Glutamatergic neuron (in vitro differentiated cells): ENCODE results near the gene RPL28. TPM values are rescaled to one million over a fixed set of nuclear protein-coding genes. Genes with fewer than 3 reads are reported as not detected.
"Not testable (repeated sequence)": the region's sequence is repeated elsewhere in the genome, so short reads cannot be mapped to it uniquely, and the experiment has no call there.

ENCODE experiments used
- DNase-seq: peaks from one replicate; pipeline ENCODE4 v3.0.0; 2022
- H3K27ac Mint-ChIP-seq: one replicate; pipeline ENCODE4 v1.8.0; 2020; ENCODE audit warnings: mild to moderate bottlenecking, mixed read lengths, inconsistent platforms; ENCODE audit not compliant: unreplicated experiment
- H3K27me3 Mint-ChIP-seq: one replicate; pipeline ENCODE4 v1.8.0; 2020; ENCODE audit warnings: mild to moderate bottlenecking, moderate library complexity, mixed read lengths, inconsistent platforms; ENCODE audit not compliant: unreplicated experiment
- H3K36me3 Mint-ChIP-seq: one replicate; pipeline ENCODE4 v1.8.0; 2020; ENCODE audit warnings: mild to moderate bottlenecking, mixed read lengths, inconsistent platforms; ENCODE audit not compliant: unreplicated experiment
- H3K4me1 Mint-ChIP-seq: one replicate; pipeline ENCODE4 v1.8.0; 2020; ENCODE audit warnings: mild to moderate bottlenecking, low read depth, mixed read lengths, inconsistent platforms; ENCODE audit not compliant: unreplicated experiment
- H3K4me3 Mint-ChIP-seq: one replicate; pipeline ENCODE4 v1.8.0; 2020; ENCODE audit warnings: mild to moderate bottlenecking, mixed read lengths, inconsistent platforms; ENCODE audit not compliant: unreplicated experiment
- H3K9me3 Mint-ChIP-seq: one replicate; pipeline ENCODE4 v1.8.0; 2020; ENCODE audit warnings: mild to moderate bottlenecking, moderate library complexity, mixed read lengths, inconsistent platforms; ENCODE audit not compliant: unreplicated experiment
- total RNA-seq: library from RNA; stranded (reverse); fragmentation: NEBNext Ultra II Directional; extraction: Animal tissue kit (Norgen Biotek cat#: 25700); gene quantifications from one replicate; pipeline ENCODE4 v1.2.1, GENCODE V29; 2021; ENCODE audit not compliant: unreplicated experiment
- TF ChIP-seq, protein P1 (sequence below): fragments of 200-600 bp; sonication (generic); IDR thresholded peaks from one replicate; pipeline ENCODE4 v1.5.0; 2021; ENCODE audit not compliant: partially characterized antibody, unreplicated experiment

The RPL28 gene
- total RNA-seq, 1 donor from 2014 or later = 1,087 TPM

DNA sequence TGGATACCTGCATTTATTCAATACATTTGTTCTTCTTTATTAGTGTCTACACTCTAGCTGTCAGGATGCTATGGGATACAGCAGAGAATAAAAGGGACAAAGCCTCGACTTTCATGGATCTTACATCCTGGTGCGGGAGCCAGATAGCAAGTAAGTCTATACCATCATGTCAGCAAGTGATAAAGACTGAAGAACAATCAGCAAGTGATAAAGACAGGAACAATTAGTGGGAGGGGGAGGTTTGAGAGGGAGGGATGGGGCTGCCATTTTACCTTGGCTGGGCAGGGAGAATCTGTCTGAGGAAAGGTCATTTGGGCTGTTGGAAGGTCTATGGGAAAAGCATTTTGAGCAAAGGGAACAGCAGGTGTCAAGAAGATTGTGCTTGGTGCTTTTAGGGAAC, 24.4 kb downstream of the RPL28 start:
- no peak overlapping the region for H3K4me3 Mint-ChIP-seq
- peaks cover 13% of the 10 kb centered on the region for H3K4me1 Mint-ChIP-seq
- no peak for DNase-seq
- peaks cover 24% of the 10 kb centered on the region for H3K27me3 Mint-ChIP-seq
- no peak overlapping the region for H3K27ac Mint-ChIP-seq
- TF ChIP-seq, protein P1, sequence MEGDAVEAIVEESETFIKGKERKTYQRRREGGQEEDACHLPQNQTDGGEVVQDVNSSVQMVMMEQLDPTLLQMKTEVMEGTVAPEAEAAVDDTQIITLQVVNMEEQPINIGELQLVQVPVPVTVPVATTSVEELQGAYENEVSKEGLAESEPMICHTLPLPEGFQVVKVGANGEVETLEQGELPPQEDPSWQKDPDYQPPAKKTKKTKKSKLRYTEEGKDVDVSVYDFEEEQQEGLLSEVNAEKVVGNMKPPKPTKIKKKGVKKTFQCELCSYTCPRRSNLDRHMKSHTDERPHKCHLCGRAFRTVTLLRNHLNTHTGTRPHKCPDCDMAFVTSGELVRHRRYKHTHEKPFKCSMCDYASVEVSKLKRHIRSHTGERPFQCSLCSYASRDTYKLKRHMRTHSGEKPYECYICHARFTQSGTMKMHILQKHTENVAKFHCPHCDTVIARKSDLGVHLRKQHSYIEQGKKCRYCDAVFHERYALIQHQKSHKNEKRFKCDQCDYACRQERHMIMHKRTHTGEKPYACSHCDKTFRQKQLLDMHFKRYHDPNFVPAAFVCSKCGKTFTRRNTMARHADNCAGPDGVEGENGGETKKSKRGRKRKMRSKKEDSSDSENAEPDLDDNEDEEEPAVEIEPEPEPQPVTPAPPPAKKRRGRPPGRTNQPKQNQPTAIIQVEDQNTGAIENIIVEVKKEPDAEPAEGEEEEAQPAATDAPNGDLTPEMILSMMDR = no peak
- H3K36me3 Mint-ChIP-seq = peaks cover 12% of the 10 kb centered on the region
- peaks cover 26% of the 10 kb centered on the region for H3K9me3 Mint-ChIP-seq

DNA sequence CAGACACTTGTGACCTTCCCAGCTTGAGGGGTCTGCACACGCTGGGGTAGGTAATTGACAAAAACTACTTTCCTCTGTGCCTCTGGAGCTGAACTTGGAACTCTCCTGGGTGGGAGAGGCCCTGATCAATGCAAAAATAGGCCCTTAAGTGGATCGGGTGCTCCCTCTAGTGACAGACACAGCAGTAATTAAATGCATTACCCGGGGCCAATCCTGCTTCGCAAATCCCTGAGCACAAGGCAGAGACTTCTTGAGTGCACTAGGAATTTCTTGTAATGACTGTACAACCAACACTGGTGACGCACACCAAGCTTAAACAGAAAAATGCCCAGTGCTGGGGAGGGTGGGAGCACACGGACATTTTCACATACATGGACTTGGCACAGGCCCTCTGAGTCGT, 32.5 kb downstream of the RPL28 start:
- DNase-seq = peak; percentile 60
- Mint-ChIP-seq H3K9me3 (peaks cover 2% of the 10 kb centered on the region), H3K4me3 (no peak overlapping the region), H3K4me1 (peaks cover 4% of the 10 kb centered on the region), H3K36me3 (no peaks in the 10 kb centered on the region), H3K27ac (no peak overlapping the region), H3K27me3 (peaks cover 7% of the 10 kb centered on the region)
- TF ChIP-seq, protein P1 = peak; percentile 58

DNA sequence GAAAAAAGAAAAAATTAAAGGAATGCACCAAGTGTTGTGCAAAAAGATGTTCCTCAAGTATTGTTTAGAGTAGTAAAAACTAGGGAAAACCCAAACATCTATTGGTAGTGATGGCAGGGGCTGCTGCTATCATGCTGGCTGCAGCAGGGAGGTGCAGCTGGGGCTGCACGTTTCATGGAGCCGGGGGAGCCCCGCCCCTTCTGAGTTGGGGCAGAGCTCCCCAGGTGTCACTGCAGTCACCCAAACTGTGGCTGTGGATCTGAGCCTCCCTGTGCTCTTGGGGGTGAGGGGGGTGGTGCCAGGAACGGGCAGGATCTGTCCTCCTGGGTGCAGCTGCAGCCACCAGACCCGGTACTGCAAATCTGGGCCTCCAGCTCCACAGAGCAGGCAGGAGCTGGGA, 33.4 kb downstream of the RPL28 start:
- Mint-ChIP-seq H3K4me3 (no peak overlapping the region), H3K27me3 (peaks cover 5% of the 10 kb centered on the region), H3K36me3 (no peaks in the 10 kb centered on the region), H3K9me3 (no peaks in the 10 kb centered on the region), H3K27ac (no peak overlapping the region), H3K4me1 (peaks cover 4% of the 10 kb centered on the region)
- DNase-seq = no peak
- TF ChIP-seq, protein P1 = no peak

DNA sequence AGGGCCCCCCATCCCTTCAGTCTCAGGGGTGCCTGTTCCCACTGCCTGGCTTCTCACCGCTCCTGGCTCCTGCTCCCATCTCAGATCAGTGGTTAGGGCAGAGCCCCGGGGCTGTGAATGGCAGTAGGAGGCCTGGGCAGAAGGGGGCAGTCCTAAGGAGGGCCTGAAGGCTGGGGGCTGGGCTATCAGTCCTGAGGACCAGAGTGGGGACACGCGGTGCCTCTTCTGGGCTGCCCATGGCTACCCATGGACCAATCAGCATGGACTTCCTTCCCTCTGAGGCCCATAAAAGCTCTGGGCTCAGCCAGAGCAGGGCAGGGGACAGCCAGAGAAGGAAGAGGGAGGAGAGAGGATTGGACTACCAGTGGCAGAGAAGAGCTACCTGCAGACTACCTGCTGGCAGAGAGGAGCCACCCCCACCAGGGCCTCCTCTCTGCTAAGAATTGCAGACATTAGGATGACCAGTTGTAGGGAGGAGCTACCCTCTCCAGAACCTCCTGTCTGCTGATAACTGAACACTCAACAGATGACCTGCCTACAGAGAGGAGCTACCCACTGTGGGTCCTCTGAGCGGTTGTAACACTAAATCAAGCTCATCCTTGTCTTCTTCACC, 34.0 kb downstream of the RPL28 start:
- peaks cover 6% of the 10 kb centered on the region for H3K27me3 Mint-ChIP-seq
- H3K4me3 Mint-ChIP-seq = no peak overlapping the region

DNA sequence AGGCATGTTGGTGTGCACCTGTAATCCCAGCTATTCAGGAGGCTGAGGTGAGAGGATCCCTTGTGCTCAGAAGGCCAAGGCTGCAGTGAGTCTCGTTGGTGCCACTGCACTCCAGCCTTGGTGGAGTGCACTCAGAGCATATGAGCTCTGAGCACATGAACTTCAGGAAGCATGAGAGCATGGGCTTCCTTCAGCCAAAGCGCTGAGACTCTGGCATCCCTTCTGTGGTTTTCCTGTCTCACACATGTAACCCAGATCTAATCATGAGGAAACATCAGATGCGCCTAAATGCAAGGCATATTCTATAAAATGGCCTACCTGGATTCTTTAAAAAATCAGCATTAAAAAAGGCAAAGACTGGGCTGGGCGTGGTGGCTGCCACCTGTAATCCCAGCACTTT, 35.5 kb downstream of the RPL28 start:
- H3K27me3 Mint-ChIP-seq, H3K27ac Mint-ChIP-seq, H3K4me1 Mint-ChIP-seq: not testable (repeated sequence)

More for the DNA sequence above, 34.0 kb downstream of the RPL28 start:
- Mint-ChIP-seq H3K9me3 (no peaks in the 10 kb centered on the region), H3K4me1 (peaks cover 4% of the 10 kb centered on the region), H3K36me3 (no peaks in the 10 kb centered on the region), H3K27ac (no peak overlapping the region)
- no peak for DNase-seq
- TF ChIP-seq, protein P1 = no peak

More for the DNA sequence above, 35.5 kb downstream of the RPL28 start:
- not testable (repeated sequence) for H3K36me3 Mint-ChIP-seq, DNase-seq, H3K9me3 Mint-ChIP-seq, H3K4me3 Mint-ChIP-seq
